DND-41 (cell line): ENCODE results near the gene LIM2.

ENCODE experiments used
- ATAC-seq: fragments of 200-7000 bp; cut with Tn5 transposase; 3 replicates; pipeline ENCODE4 v1.9.1; 2021; ENCODE audit warnings: low read depth; ENCODE audit not compliant: insufficient read depth
- DNase-seq: peaks from one replicate; pipeline ENCODE4 v3.0.0-alpha.2; 2020
- H2AFZ ChIP-seq: 2 replicates; pipeline ENCODE4 v1.6.0; 2012; ENCODE audit warnings: low read depth, low read length
- H3K27ac ChIP-seq: 2 replicates; pipeline ENCODE4 v1.5.1; 2012; ENCODE audit warnings: low read length, inconsistent platforms
- H3K27me3 ChIP-seq: fragments of 200-600 bp; sonication (generic); 2 replicates; pipeline ENCODE4 v1.6.0; 2012; ENCODE audit warnings: low read length, mild to moderate bottlenecking, inconsistent platforms; ENCODE audit not compliant: insufficient read depth, poor library complexity
- H3K36me3 ChIP-seq: 2 replicates; pipeline ENCODE4 v1.5.1; 2012; ENCODE audit warnings: low read length, inconsistent platforms; ENCODE audit not compliant: insufficient read depth
- H3K4me1 ChIP-seq: 2 replicates; pipeline ENCODE4 v1.5.1; 2012; ENCODE audit warnings: mild to moderate bottlenecking, low read length; ENCODE audit not compliant: insufficient read depth
- H3K4me2 ChIP-seq: 2 replicates; pipeline ENCODE4 v1.6.0; 2012; ENCODE audit warnings: mild to moderate bottlenecking, moderate library complexity, low read length, inconsistent platforms; ENCODE audit not compliant: insufficient read depth
- H3K4me3 ChIP-seq, 2 experiments: fragments of 200-600 bp in 1 of 2; shearing (Covaris generic) in 1 of 2; 2 replicates each; pipeline ENCODE4 v1.5.1; 2012 to 2016; ENCODE audit warnings: inconsistent platforms in 2 of 2, low read length in 2 of 2, mild to moderate bottlenecking in 2 of 2, low read depth in 1 of 2, moderate library complexity in 1 of 2
- H3K79me2 ChIP-seq: 2 replicates; pipeline ENCODE4 v1.6.0; 2012; ENCODE audit warnings: low read length, inconsistent platforms; ENCODE audit not compliant: insufficient read depth
- H3K9ac ChIP-seq: 2 replicates; pipeline ENCODE4 v1.6.0; 2012; ENCODE audit warnings: low read depth, mild to moderate bottlenecking, inconsistent platforms, low read length, moderate library complexity
- H3K9me3 ChIP-seq: 2 replicates; pipeline ENCODE4 v1.5.1; 2012; ENCODE audit warnings: low read length, moderate library complexity, mild to moderate bottlenecking, inconsistent platforms; ENCODE audit not compliant: insufficient read depth, severe bottlenecking
- H4K20me1 ChIP-seq: 2 replicates; pipeline ENCODE4 v1.6.0; 2012; ENCODE audit warnings: low read length; ENCODE audit not compliant: insufficient read depth
- CTCF ChIP-seq: IDR thresholded peaks from 2 replicates; pipeline ENCODE4 v1.5.1; 2012; ENCODE audit warnings: borderline replicate concordance, low read length, moderate library complexity, mild to moderate bottlenecking; ENCODE audit not compliant: poor library complexity, severe bottlenecking; ENCODE audit errors: extremely low read depth
- EZH2 ChIP-seq: IDR thresholded peaks from 3 replicates; pipeline ENCODE4 v1.6.1; 2012; ENCODE audit warnings: borderline replicate concordance, low read depth, mild to moderate bottlenecking, moderate library complexity, low read length, inconsistent platforms; ENCODE audit not compliant: severe bottlenecking

Gene LIM2

GRCh38 chr19:51331716-51332115 lies 56.1 kb downstream of the LIM2 start:
- Histone ChIP-seq H3K4me1 (no peaks in the 10 kb centered on the region), H4K20me1 (no peaks in the 10 kb centered on the region), H3K9ac (no peak overlapping the region), H3K79me2 (no peaks in the 10 kb centered on the region), H3K36me3 (no peaks in the 10 kb centered on the region), H3K4me3 (no peak overlapping the region), H3K27me3 (no peaks in the 10 kb centered on the region), H3K4me2 (no peak overlapping the region), H3K9me3 (no peaks in the 10 kb centered on the region), H3K27ac (no peak overlapping the region), H2AFZ (no peak overlapping the region)
- DNase-seq: no peak
- ATAC-seq: no peak
- no peak for TF ChIP-seq CTCF
- TF ChIP-seq EZH2: no peak

DNA sequence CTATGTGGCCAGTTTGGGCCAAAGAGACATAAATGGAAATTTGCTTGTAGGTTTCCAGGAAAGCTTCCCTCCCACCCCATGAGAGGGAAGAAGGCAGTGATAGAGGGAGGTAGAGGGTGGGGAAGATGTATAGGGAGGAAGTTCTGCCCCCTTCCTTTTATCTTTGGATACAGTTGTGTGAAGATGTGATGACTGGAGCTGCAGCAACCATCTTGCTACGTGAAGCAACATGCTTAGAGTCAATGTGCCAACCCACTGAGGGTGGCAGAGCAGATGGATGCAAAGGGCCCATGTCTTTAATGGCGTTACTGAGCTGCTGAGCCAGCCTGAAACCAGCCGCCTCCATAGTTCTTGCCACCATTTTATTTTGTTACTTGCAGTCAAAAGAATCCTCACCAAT lies 56.6 kb downstream of the LIM2 start:
- no peak overlapping the region for H3K9ac ChIP-seq
- no peaks in the 10 kb centered on the region for H4K20me1 ChIP-seq
- no peak overlapping the region for H3K4me2 ChIP-seq
- no peaks in the 10 kb centered on the region for H3K9me3 ChIP-seq
- ATAC-seq (no peak), DNase-seq (no peak)
- H3K36me3 ChIP-seq: no peaks in the 10 kb centered on the region
- H2AFZ ChIP-seq: no peak overlapping the region
- no peak overlapping the region for H3K4me3 ChIP-seq
- no peaks in the 10 kb centered on the region for H3K79me2 ChIP-seq
- no peaks in the 10 kb centered on the region for H3K4me1 ChIP-seq
- no peak overlapping the region for H3K27ac ChIP-seq
- TF ChIP-seq EZH2 (no peak), CTCF (no peak)
- H3K27me3 ChIP-seq: no peaks in the 10 kb centered on the region

- no peak for ATAC-seq
- no peaks in the 10 kb centered on the region for H3K4me1 ChIP-seq
- TF ChIP-seq CTCF (no peak), EZH2 (no peak)
- DNase-seq: no peak
- H3K9me3 ChIP-seq: no peaks in the 10 kb centered on the region
- H3K79me2 ChIP-seq: no peaks in the 10 kb centered on the region
- H3K27ac ChIP-seq: no peak overlapping the region
- no peaks in the 10 kb centered on the region for H3K27me3 ChIP-seq
- H2AFZ ChIP-seq: no peak overlapping the region
- no peak overlapping the region for H3K9ac ChIP-seq
- H3K4me3 ChIP-seq: no peak overlapping the region
- no peak overlapping the region for H3K4me2 ChIP-seq
- H3K36me3 ChIP-seq: no peaks in the 10 kb centered on the region
- no peaks in the 10 kb centered on the region for H4K20me1 ChIP-seq
Observed at GRCh38 chr19:51330366-51330765, 57.4 kb downstream of the LIM2 start.
